ENCODE data around the gene BCL11A.

BCL11A gene

GRCh38 chr2:60410456-60411146, 142.9 kb downstream of the BCL11A start:
- no peak for TF ChIP-seq CTCF (conservative IDR thresholded peaks at IDR 0.05)
- no peak overlapping the region for H3K27ac ChIP-seq

- TF ChIP-seq ZFX (IDR thresholded peaks at IDR 0.05) (no peak), CTCF (conservative IDR thresholded peaks at IDR 0.05) (no peak)
- no peak overlapping the region for H3K27ac ChIP-seq
Observed at GRCh38 chr2:60409531-60409871, 144.0 kb downstream of the BCL11A start.

GRCh38 chr2:60408811-60409530, 144.5 kb downstream of the BCL11A start:
- TF ChIP-seq ZFX (IDR thresholded peaks at IDR 0.05) = no peak
- TF ChIP-seq CTCF (conservative IDR thresholded peaks at IDR 0.05) = no peak
- no peak overlapping the region for H3K27ac ChIP-seq

- no peak for TF ChIP-seq ZFX (IDR thresholded peaks at IDR 0.05)
- no peak for TF ChIP-seq CTCF (conservative IDR thresholded peaks at IDR 0.05)
- no peak overlapping the region for H3K27ac ChIP-seq
Observed at GRCh38 chr2:60408207-60408606, 145.2 kb downstream of the BCL11A start.

GRCh38 chr2:60407398-60407797, 146.1 kb downstream of the BCL11A start:
- no peak overlapping the region for H3K27ac ChIP-seq
- no peak for TF ChIP-seq CTCF (conservative IDR thresholded peaks at IDR 0.05)
- no peak for TF ChIP-seq ZFX (IDR thresholded peaks at IDR 0.05)

GRCh38 chr2:60406192-60406591, 147.3 kb downstream of the BCL11A start:
- TF ChIP-seq CTCF (conservative IDR thresholded peaks at IDR 0.05) (no peak), ZFX (IDR thresholded peaks at IDR 0.05) (no peak)
- H3K27ac ChIP-seq = no peak overlapping the region

- no peak overlapping the region for H3K27ac ChIP-seq
- TF ChIP-seq CTCF (conservative IDR thresholded peaks at IDR 0.05) (no peak), ZFX (IDR thresholded peaks at IDR 0.05) (no peak)
Observed at GRCh38 chr2:60405271-60405919, 148.1 kb downstream of the BCL11A start.

Data from C4-2B (cell line).